ENCODE results near the gene GFM1.
"Not testable (repeated sequence)": the region's sequence is repeated elsewhere in the genome, so short reads cannot be mapped to it uniquely, and the experiment has no call there.

The GFM1 gene

DNA sequence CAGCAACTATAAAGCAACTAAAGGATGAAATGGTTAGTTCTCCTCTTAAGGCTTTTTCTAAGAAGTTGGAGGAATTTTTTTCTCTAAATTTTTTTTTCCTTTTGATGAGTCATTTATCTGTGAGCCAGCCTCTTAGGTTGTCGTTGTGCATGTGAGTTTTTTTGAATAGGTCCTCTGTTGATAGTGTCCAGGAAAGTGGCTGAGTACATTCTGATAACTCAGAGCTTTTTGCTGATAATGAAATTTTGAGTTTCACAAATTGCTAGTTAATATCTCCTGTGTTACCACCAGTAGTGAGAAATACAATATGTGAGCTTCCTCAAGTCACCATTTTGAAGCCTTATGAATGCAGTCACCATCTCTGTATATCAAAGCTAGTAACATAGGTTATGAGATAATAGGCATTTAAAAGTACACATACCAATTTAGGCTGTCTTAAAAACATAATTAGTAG is 35.2 kb downstream of the GFM1 start:
- DNase-seq, result no peak

- no peak for DNase-seq
Observed at GRCh38 chr3:158680861-158681260, 36.5 kb downstream of the GFM1 start.

DNA sequence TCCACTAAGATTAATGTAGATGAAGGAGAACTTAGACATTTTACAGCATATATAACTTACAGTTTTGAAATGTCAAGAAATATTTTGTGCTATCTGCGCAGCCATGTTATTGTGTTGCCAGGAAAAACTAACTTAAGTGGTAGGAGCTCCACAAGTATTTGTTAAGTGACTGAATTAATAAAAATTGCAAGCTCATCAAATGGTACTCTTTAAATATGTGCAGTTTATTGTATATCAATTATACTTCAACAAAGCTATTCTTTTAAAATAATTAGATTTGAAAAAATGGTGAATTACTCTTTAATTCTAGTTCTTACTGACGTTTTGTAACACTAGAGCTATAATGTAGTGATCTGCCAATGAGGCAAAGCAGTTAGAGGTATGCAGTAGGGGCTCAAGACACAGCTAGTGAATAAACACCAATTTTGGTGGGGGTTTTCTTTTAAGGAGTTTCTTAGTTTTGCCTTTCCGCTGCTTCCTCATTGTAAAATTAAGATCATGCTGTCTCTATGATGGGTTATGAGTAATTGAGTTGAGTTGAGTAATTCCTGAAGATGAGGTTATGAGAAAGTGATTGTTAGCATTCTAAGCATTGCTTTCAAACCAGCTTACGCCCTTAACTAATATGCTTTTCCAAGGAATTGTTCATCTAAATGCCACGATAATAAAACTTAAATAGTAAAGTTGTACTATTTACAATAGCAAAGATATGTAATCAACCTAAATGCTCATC is 39.1 kb downstream of the GFM1 start:
- no peak for DNase-seq

DNA sequence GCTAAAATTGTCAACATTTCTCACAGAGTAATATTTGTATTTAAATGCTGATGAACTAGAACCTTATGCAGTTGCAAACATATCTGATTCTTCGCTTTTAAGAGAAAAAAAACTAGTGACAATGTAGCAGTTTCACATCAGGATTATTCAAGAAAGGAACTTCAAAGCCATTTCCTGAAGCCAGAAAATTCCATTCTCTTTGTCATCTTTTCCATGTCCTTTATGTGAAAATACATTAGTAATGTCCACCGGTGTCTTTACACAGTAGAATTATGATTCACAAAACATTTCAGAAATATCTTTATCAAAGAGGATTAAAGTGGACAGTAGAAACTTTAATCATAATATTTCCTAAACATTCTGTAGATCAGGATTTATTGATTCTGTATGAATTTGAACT is 40.8 kb downstream of the GFM1 start:
- no peak for DNase-seq

DNA sequence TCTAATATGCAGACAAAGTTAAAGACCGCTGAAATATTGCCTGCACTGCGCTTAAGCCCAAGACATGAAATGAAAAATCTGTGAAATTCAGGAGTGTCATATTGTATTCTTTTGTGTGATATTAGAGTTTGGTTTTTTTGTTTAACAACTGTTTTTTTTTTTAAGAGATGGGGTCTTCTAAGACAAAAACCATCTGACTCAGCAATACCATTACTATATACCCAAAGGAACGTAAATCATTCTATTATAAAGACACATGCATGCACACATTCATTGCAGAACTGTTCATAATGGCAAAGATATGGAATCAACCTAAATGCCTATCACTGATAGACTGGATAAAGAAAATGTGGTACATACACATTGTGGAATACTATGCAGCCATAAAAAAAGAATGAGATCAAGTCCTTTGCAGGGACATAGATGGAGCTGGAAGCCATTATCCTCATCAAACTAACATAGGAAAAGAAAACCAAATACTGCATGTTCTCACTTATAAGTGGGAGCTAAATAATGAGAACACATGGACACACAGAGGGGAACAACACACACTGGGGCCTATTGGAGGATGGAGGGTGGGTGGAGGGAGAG is 49.6 kb downstream of the GFM1 start:
- not testable (repeated sequence) for DNase-seq

GRCh38 chr3:158696618-158697017 is 52.3 kb downstream of the GFM1 start:
- DNase-seq, result no peak

- no peak for DNase-seq
Observed at GRCh38 chr3:158700559-158700958, 56.2 kb downstream of the GFM1 start.

DNA sequence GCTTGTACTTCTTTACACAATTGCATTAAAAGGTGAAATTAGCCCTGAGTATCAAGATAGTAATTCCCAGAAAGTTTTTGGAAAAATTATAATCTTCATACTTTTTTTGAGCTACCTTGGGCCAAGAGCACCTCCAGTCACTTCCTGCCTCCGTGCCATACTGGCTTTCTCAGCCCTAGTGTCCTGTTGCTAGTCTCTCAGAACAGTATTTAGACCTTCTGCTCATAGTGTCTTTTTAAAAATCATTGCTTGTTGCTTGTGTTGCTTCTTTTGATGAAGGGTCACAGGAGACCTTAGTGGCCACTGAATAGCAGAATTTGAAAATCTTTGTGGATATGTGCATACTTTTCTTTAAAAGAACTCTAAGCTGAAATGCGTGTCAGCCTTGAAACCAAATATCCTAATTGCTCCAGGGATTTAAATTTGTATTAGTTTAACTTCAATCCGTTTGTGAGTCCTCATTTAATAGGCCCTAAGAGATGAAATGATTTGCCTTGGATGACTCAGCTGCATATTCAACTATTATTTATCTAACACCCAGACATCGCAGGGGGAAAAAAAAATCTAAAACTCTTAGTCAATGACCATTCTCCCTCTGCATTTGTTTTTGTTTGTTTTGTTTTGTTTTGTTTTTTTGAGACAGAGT is 57.2 kb downstream of the GFM1 start:
- no peak for DNase-seq

- no peak for DNase-seq
Observed at GRCh38 chr3:158702815-158703481, 58.6 kb downstream of the GFM1 start.

GRCh38 chr3:158703566-158703965 is 59.2 kb downstream of the GFM1 start:
- DNase-seq, result no peak

DNA sequence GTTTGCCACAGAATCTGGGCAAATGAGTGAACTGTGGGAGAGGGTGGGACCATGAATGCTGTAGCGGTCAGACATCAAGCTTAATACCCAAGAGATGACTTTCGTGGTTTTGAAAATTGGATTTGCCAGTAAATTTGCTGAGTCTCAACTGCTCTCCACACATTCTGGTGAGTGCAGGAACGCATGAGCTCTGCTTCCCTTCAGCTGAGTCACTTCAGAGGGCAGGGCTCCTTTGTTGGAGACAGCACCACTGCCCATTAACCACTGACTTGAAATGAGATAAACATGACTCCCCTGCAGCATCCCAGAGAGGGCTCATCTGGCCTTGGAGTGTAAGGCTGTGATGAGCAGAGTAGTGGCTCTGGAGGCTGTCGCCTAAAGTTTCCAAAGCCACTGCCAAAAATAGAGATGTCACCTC is 65.3 kb downstream of the GFM1 start:
- DNase-seq, result no peak

DNA sequence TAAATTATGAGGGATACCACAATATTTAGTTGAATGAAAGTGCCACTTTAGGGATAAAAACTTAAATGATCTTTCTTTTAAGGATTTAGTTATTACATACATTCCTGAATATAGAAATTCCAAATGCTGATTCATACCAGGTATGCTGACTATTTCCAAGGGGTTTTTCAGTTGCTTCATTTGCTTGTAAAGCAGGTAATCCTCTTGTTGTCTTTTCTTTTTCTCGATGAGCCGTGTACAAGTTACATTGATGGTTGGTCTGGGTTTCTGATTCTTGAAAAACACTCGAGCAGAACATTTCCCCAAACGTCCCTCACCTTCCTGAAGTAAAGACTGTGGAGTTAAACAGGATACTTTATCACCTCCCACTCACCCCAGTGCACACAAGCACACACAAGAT is 66.3 kb downstream of the GFM1 start:
- DNase-seq, result no peak

DNA sequence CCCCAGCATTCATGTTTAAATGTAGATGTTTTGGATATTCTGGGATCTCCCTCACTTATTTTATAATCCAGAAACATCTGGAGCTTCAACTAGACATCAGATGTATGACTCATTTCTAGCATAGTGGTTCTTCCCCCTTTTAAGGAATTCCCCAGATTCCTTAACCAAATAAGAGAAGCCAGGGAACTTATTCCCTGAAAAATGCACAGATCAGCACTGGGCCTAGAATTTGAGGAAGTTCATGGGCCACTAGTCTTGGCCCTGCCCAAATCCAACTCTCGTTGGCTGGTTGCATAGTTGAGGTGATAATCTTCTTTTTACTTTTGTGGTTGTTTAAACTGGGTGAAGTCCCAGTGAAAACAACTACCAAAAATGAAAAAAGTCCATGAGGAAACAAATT is 67.6 kb downstream of the GFM1 start:
- DNase-seq, result no peak

- DNase-seq, result no peak
Observed at GRCh38 chr3:158712443-158712842, 68.1 kb downstream of the GFM1 start.

DNA sequence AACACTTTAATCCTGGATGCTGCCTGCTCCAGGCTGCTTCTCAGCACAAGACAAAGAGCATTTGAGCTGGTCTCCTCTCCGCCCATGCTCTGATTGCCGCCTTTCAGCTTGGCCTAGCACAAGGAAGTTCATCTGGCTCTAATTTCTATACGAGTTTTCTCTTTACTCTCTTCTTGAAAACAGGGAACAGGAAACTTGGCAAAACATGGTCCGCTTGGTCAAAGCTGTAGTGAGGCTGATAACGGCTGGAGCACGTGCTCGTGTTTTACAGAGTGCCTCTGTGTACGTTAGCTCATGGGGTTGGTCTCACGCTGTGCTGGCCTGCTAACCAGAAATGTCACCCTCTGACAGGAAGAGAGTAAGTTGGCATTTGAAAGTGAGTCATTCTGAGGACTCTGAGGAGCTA is 68.8 kb downstream of the GFM1 start:
- no peak for DNase-seq

DNA sequence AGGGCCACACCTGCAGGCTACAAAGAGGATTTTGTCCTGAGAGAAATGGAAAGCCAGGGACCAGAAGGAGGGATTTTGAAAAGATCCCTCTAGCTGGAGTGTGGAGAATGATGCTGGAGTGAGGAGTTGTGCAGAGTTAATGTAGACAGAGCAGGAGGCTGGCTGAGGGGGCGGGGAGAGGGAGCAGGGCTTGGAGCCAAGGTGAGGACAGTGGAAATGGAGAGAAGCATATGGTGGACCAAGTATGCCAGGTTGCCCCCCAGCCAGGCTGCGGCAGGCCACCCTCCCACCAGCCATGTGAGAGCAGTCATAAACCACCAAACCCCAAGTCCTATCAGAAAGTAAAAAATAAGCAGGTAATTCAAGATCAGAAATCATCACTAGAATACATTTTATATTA is 73.2 kb downstream of the GFM1 start:
- DNase-seq, result no peak

DNA sequence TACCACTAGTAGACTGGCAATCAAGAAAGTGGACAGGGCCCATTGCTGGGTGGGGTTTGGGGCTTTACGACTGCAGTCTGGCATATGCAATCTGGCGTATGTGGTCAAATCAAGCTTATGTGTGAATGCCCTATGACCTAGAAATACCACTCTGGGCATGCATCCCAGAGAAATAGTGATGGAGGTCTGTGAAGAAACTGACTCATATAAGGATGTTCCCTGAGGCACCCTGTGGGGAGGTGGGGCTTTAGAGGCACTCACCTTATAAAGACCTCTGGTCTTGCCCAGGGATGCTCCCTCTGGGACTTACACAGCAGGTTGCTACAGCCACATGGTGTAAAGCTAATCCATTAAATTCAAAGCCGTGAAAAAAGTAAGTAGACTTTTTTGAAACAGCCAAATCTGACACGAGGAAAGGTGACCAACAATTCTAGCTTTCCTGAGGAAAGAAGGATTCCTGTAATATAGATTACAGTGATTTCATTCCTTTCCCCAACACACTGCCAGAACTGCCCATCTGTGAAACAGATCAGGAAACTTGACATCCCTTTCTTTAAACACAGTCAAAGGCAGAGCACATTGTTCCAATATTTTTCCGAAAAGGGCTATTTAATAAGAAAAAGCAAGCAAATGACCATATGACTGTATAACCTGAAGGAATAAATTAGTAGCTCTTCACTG is 74.3 kb downstream of the GFM1 start:
- no peak for DNase-seq

- DNase-seq, result no peak
Observed at GRCh38 chr3:158722108-158722507, 77.8 kb downstream of the GFM1 start.

DNA sequence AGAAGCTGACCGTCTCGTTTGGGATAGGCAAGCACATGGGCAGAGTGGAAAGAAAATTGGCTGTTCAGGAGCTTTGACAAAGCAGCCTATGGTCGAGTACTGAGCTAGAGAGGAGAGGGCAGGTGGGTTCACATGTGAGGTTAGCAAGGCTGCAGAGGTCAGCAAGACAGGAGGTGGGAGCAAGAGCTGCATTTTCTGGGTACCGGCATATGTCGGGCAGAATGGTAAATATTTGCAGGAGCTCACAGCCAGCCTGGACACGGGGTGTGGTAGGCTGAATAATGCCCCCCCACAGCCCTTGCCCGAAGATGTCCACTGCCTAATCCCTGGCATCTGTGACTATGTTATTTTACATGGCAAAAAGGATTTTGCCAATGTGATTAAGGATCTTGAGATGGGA is 79.7 kb downstream of the GFM1 start:
- DNase-seq, result no peak

- no peak for DNase-seq
Observed at GRCh38 chr3:158725348-158726011, 81.2 kb downstream of the GFM1 start.

DNA sequence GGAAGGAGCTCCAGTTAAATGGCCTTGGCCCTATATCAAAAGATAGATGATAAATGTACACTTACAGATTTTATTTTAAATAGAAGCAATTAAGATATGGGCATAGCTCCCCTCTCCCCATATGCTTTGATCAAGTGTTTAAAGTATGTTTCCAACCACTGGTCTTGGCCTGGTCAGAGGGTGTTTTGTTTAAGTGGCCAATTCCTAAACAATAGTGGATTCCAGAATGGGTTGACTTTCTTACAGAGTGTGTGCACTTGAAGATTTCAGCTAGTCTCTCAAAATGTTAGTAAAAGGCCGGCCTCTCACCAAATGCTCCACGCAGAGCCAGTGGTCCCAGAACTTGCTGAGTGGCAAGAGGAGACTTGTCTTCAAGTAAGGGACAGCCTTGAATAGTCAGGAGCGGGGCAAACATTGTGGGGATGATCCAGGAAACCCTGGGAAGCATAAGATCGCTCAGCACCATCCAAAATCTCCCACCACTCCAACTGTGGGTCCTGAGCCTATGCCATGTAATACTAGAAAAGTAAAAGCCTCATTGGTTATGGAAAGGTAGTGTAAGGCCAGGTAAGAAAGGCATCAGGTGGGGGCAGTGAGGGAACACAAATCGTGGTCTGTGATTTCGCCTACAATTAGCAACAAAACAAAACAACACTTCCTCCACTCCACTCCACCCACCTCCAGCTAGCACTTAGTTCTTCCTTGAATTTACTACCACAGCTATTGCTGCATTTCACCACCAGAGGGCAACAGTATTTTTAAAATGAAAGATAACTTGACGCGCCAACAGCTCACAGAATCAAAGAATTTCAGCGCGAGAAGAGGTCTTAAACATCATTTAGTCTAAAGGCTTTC is 83.1 kb downstream of the GFM1 start:
- DNase-seq, result peak; percentile 25

- DNase-seq, result no peak
Observed at GRCh38 chr3:158728061-158728377, 83.7 kb downstream of the GFM1 start.
